Trophoblast cell (in vitro differentiated cells and primary cell): ENCODE data around the gene PIK3R6.

ENCODE experiments used
- DNase-seq, 2 donors: peaks; one replicate each; pipeline ENCODE4 v3.0.0-alpha.2; 2016
- H2AFZ ChIP-seq: 2 replicates; pipeline ENCODE4 v1.6.1; 2013; ENCODE audit warnings: low read length, moderate library complexity, mild to moderate bottlenecking; ENCODE audit not compliant: insufficient read depth, poor library complexity
- H2AK5ac ChIP-seq: 2 replicates; pipeline ENCODE4 v1.6.1; 2013; ENCODE audit warnings: mild to moderate bottlenecking, low read length
- H2BK120ac ChIP-seq: 2 replicates; pipeline ENCODE4 v1.6.1; 2013; ENCODE audit warnings: low read length, mild to moderate bottlenecking, moderate library complexity; ENCODE audit not compliant: insufficient read depth, poor library complexity
- H2BK12ac ChIP-seq: 2 replicates; pipeline ENCODE4 v1.6.1; 2013; ENCODE audit warnings: mild to moderate bottlenecking, low read length, moderate library complexity
- H2BK5ac ChIP-seq: 2 replicates; pipeline ENCODE4 v1.6.1; 2013; ENCODE audit warnings: low read length, low read depth, moderate library complexity, mild to moderate bottlenecking; ENCODE audit not compliant: poor library complexity
- H3K14ac ChIP-seq: 2 replicates; pipeline ENCODE4 v1.6.1; 2013; ENCODE audit warnings: mild to moderate bottlenecking, low read length
- H3K18ac ChIP-seq: 2 replicates; pipeline ENCODE4 v1.6.1; 2013; ENCODE audit warnings: mild to moderate bottlenecking, low read length
- H3K23ac ChIP-seq: 2 replicates; pipeline ENCODE4 v1.6.1; 2013; ENCODE audit warnings: low read length
- H3K27ac ChIP-seq: 2 replicates; pipeline ENCODE4 v1.5.1; 2013; ENCODE audit warnings: low read depth, mild to moderate bottlenecking, inconsistent platforms, low read length, moderate library complexity
- H3K27me3 ChIP-seq: 2 replicates; pipeline ENCODE4 v1.6.1; 2013; ENCODE audit warnings: inconsistent platforms, mild to moderate bottlenecking, low read length, moderate library complexity; ENCODE audit not compliant: insufficient read depth
- H3K36me3 ChIP-seq, 2 experiments: 1 replicate in 1 of 2; 2 replicates in 1 of 2; pipeline ENCODE4 v1.6.1; 2013; ENCODE audit warnings: low read length in 2 of 2, mild to moderate bottlenecking in 2 of 2, moderate library complexity in 1 of 2; ENCODE audit not compliant: insufficient read depth in 2 of 2, control insufficient read depth in 1 of 2
- H3K4ac ChIP-seq: 2 replicates; pipeline ENCODE4 v1.6.1; 2013; ENCODE audit warnings: low read depth, mild to moderate bottlenecking, low read length, moderate library complexity
- H3K4me1 ChIP-seq, 2 experiments: 1 replicate in 1 of 2; 2 replicates in 1 of 2; pipeline ENCODE4 v1.6.1; 2013; ENCODE audit warnings: low read length in 2 of 2, mild to moderate bottlenecking in 2 of 2, moderate library complexity in 1 of 2; ENCODE audit not compliant: insufficient read depth in 2 of 2, control insufficient read depth in 1 of 2
- H3K4me2 ChIP-seq: 2 replicates; pipeline ENCODE4 v1.6.1; 2013; ENCODE audit warnings: inconsistent platforms, mild to moderate bottlenecking, low read length, moderate library complexity
- H3K4me3 ChIP-seq: 2 replicates; pipeline ENCODE4 v1.5.1; 2013; ENCODE audit warnings: mild to moderate bottlenecking, low read depth, low read length, inconsistent platforms
- H3K79me1 ChIP-seq: one replicate; pipeline ENCODE4 v1.6.1; 2013; ENCODE audit warnings: low read length
- H3K79me2 ChIP-seq: 2 replicates; pipeline ENCODE4 v1.6.1; 2013; ENCODE audit warnings: low read length, mild to moderate bottlenecking; ENCODE audit not compliant: control insufficient read depth, insufficient read depth, poor library complexity
- H3K9ac ChIP-seq: 2 replicates; pipeline ENCODE4 v1.6.1; 2013; ENCODE audit warnings: mild to moderate bottlenecking, low read length
- H3K9me3 ChIP-seq: 2 replicates; pipeline ENCODE4 v1.6.1; 2013; ENCODE audit warnings: low read depth, mild to moderate bottlenecking, control low read depth, inconsistent platforms, low read length; ENCODE audit not compliant: insufficient read depth
- H4K12ac ChIP-seq: 2 replicates; pipeline ENCODE4 v1.6.1; 2013; ENCODE audit warnings: low read depth, mild to moderate bottlenecking, low read length, moderate library complexity
- H4K8ac ChIP-seq: 2 replicates; pipeline ENCODE4 v1.6.1; 2013; ENCODE audit warnings: low read depth, mild to moderate bottlenecking, low read length, moderate library complexity
- H4K91ac ChIP-seq: one replicate; pipeline ENCODE4 v1.6.1; 2013; ENCODE audit warnings: low read depth, mild to moderate bottlenecking, low read length, moderate library complexity
- WGBS: extraction: QIAGEN DNeasy Blood & Tissue Kit; methylation state at CpG from one replicate; pipeline ENCODE4 v1.1.7; 2013; ENCODE audit warnings: missing lambda C conversion rate; ENCODE audit not compliant: insufficient read length, insufficient coverage; ENCODE audit errors: extremely low coverage; 5-methylcytosine and 5-hydroxymethylcytosine counted together

PIK3R6 gene

DNA sequence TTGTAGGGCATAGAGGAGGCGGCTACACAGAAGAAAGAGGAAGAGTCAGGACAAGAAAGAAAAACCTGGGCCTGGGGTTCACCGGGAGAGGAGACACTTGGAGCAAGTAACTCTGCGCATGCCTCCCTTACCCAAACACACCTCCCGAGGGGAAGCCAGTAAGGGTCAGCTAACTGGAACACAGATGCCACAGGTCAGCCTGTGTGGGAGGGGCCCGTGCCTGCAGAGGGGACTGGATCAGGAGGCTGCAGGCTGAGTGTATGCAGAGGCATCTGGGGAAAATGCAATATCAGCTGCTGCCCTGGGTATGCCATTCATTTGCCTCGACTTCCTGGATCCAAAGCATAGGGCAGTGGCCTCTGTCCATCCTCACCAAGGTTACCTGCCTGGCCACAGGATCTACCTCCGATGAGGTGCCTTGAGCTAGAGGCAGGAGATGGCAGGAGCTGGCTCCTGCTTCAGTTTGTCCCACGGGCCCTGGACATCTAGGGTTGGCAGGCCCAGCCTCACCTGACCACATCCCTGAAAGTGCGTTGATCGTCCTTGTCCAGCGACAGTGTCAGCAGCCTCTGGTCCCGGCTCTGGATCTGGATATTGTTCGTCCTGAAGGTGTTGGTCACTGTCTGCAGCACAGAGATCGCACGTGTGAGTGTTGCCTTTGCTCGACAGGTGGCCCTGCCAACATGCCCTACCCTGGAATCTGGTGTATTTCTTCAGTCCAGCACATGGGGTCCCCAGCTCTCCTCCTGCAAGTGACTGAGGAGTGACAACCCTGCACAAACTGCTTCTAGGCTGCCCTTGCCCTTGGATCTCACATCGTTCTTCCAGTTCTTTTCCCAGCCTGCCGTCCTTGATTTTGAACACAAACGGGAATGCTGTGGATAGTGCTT lies 63.7 kb downstream of the PIK3R6 start:
- whole genome bisulfite sequencing: no CpG with 5 or more reads among the region's 19 CpGs
- H2AFZ ChIP-seq: no peak overlapping the region
- no peak overlapping the region for H2AK5ac ChIP-seq
- H3K14ac ChIP-seq: no peak overlapping the region
- H3K4me2 ChIP-seq: no peak overlapping the region
- H3K23ac ChIP-seq: no peak overlapping the region
- peaks cover 10 to 12% of the 10 kb centered on the region in 2 experiments for H3K4me1 ChIP-seq
- no peak overlapping the region for H2BK12ac ChIP-seq
- H4K8ac ChIP-seq: no peak overlapping the region
- H3K79me1 ChIP-seq: peaks cover 2% of the 10 kb centered on the region
- no peaks in the 10 kb centered on the region for H3K27me3 ChIP-seq
- no peaks in the 10 kb centered on the region for H3K79me2 ChIP-seq
- no peaks in the 10 kb centered on the region for H3K9me3 ChIP-seq
- H2BK5ac ChIP-seq: no peak overlapping the region
- H3K9ac ChIP-seq: no peak overlapping the region
- no peak overlapping the region for H3K4ac ChIP-seq
- H3K18ac ChIP-seq: no peak overlapping the region
- no peak overlapping the region for H4K91ac ChIP-seq
- no peak overlapping the region for H3K4me3 ChIP-seq
- H2BK120ac ChIP-seq: no peak overlapping the region
- H4K12ac ChIP-seq: no peak overlapping the region
- no peak for DNase-seq
- H3K27ac ChIP-seq: no peak overlapping the region
- H3K36me3 ChIP-seq: no peaks in the 10 kb centered on the region

DNA sequence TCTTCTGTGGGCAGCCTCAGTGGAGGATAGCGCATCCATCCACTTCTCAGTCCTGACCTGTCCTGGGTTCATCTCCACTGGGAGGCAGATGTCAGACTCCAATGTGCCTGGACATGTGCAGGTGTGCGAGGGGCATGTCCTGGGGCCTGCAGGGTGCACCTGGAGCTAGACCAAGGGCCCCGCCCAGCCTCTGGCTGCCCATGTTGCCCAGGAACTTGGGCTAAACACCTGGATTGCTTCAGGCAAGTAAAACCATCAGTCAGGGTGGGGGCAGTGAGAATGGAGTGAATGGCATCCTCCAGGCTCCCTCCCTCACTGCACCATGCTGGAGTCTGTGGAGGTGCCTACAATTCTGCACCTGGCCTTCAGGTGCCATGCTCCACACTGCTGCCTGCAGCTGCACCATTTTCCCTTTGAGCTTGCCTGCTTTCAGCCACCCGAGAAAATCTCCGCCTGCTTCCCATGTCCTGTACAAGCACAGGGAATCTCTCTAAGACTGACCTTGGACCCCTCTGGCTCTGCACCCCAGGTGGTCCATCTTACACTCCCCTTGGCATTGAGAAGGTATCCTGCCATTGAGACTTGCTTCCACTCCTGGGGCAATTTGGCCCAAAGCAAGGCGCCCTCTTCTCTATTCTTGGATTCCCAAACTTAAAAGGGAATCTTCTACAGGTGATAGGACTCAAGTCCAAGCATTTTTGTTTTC lies 66.2 kb downstream of the PIK3R6 start:
- Histone ChIP-seq H3K36me3 (no peaks in the 10 kb centered on the region), H2BK5ac (no peak overlapping the region), H2BK12ac (no peak overlapping the region), H3K9me3 (no peaks in the 10 kb centered on the region), H3K79me1 (peaks cover 2% of the 10 kb centered on the region), H2AFZ (no peak overlapping the region), H3K4ac (no peak overlapping the region), H3K27ac (no peak overlapping the region), H3K9ac (no peak overlapping the region), H2BK120ac (no peak overlapping the region), H3K4me1 (peaks cover 12 to 15% of the 10 kb centered on the region in 2 experiments), H3K4me2 (no peak overlapping the region), H3K14ac (no peak overlapping the region), H4K12ac (no peak overlapping the region), H4K8ac (no peak overlapping the region), H3K4me3 (no peak overlapping the region), H2AK5ac (no peak overlapping the region), H3K27me3 (no peaks in the 10 kb centered on the region), H4K91ac (no peak overlapping the region), H3K18ac (no peak overlapping the region), H3K79me2 (no peaks in the 10 kb centered on the region), H3K23ac (no peak overlapping the region)
- DNase-seq: no peak
- no CpG with 5 or more reads among the region's 6 CpGs for WGBS

DNA sequence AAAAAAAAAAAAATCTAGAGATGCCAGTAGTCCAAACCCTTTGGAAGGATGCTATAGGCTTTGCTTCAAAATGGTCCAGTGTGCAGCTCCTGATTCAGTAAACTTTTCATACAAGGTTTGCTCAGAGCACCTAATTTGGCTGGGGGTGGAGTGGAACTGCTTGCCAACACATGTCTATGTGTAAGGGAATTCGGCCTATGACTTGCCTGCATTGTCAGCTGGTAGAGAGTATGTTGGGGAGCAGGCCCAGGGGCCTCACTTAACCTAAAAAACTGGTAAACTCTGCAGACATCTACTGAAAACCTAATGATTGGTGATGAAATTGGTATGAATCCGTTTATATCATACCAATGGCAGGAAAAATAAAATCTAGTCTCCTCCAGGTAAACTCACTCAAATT lies 66.8 kb downstream of the PIK3R6 start:
- peaks cover 12 to 15% of the 10 kb centered on the region in 2 experiments for H3K4me1 ChIP-seq
- no peaks in the 10 kb centered on the region for H3K9me3 ChIP-seq
- H3K27ac ChIP-seq: no peak overlapping the region
- no peak overlapping the region for H3K9ac ChIP-seq
- no peak overlapping the region for H4K91ac ChIP-seq
- H3K4me2 ChIP-seq: no peak overlapping the region
- H4K12ac ChIP-seq: no peak overlapping the region
- no peak for DNase-seq
- H3K18ac ChIP-seq: no peak overlapping the region
- H3K36me3 ChIP-seq: no peaks in the 10 kb centered on the region
- no peak overlapping the region for H3K23ac ChIP-seq
- H4K8ac ChIP-seq: no peak overlapping the region
- peaks cover 2% of the 10 kb centered on the region for H3K79me1 ChIP-seq
- no peak overlapping the region for H3K14ac ChIP-seq
- no peaks in the 10 kb centered on the region for H3K27me3 ChIP-seq
- no peak overlapping the region for H2AK5ac ChIP-seq
- no peak overlapping the region for H3K4ac ChIP-seq
- no peak overlapping the region for H2BK120ac ChIP-seq
- H2BK5ac ChIP-seq: no peak overlapping the region
- H3K79me2 ChIP-seq: no peaks in the 10 kb centered on the region
- no peak overlapping the region for H2BK12ac ChIP-seq
- no peak overlapping the region for H3K4me3 ChIP-seq
- no CpG with 5 or more reads among the region's 2 CpGs for WGBS
- no peak overlapping the region for H2AFZ ChIP-seq

GRCh38 chr17:8799570-8800212 lies 67.8 kb downstream of the PIK3R6 start:
- no peak overlapping the region for H4K8ac ChIP-seq
- no peak overlapping the region for H3K4me3 ChIP-seq
- no peak overlapping the region for H2AFZ ChIP-seq
- H2BK5ac ChIP-seq: no peak overlapping the region
- H4K91ac ChIP-seq: no peak overlapping the region
- H3K9me3 ChIP-seq: no peaks in the 10 kb centered on the region
- H2AK5ac ChIP-seq: no peak overlapping the region
- H3K4me1 ChIP-seq: peaks cover 12 to 15% of the 10 kb centered on the region in 2 experiments
- no CpG with 5 or more reads among the region's 15 CpGs for WGBS
- no peak overlapping the region for H3K18ac ChIP-seq
- no peak for DNase-seq
- peak overlapping the region; percentile 64 for H3K4me2 ChIP-seq
- H3K27ac ChIP-seq: peak overlapping the region; percentile 23
- H3K27me3 ChIP-seq: no peaks in the 10 kb centered on the region
- peaks cover 2% of the 10 kb centered on the region for H3K79me1 ChIP-seq
- no peak overlapping the region for H2BK12ac ChIP-seq
- no peak overlapping the region for H3K4ac ChIP-seq
- H3K9ac ChIP-seq: no peak overlapping the region
- H3K36me3 ChIP-seq: no peaks in the 10 kb centered on the region
- no peak overlapping the region for H4K12ac ChIP-seq
- H3K79me2 ChIP-seq: no peaks in the 10 kb centered on the region
- no peak overlapping the region for H3K14ac ChIP-seq
- no peak overlapping the region for H3K23ac ChIP-seq
- no peak overlapping the region for H2BK120ac ChIP-seq
